A549 (cell line): Measurements from ENCODE around the gene TNFSF15. TPM values are rescaled to one million over a fixed set of nuclear protein-coding genes. Genes with fewer than 3 reads are reported as not detected.

Experiments used
- ATAC-seq, 2 experiments: fragments of 200-7000 bp in 1 of 2; fragments of >200 bp in 1 of 2; cut with Nextera tagmentation in 1 of 2; cut with Tn5 transposase in 1 of 2; 3 replicates each; pipeline versions ENCODE4 v1.8.0 to v1.9.1; 2018 to 2020; ENCODE audit warnings: mild to moderate bottlenecking in 1 of 2, moderate library complexity in 1 of 2
- CTCF ChIA-PET: fragments of 300-600 bp; sonication (Branson Sonifier 250); formaldehyde crosslinking; extraction: SDS; loops from one replicate; lab custom pipeline; 2021; ENCODE audit warnings: antibody characterized with exemption, inconsistent platforms; lab: Yijun Ruan, JAX
- POLR2A ChIA-PET: fragments of 350-600 bp; formaldehyde crosslinking; extraction: SDS; loops from one replicate; lab custom pipeline; 2021; ENCODE audit warnings: antibody characterized with exemption, inconsistent platforms; lab: Yijun Ruan, JAX
- DNase-seq, 2 experiments: peaks; one replicate each; pipeline versions ENCODE4 v3.0.0 to v3.0.0-alpha.2; 2011 to 2016; ENCODE audit warnings: low read depth in 1 of 2, low spot score in 1 of 2
- FAIRE-seq: peaks from 2 replicates; lab custom pipeline; 2011; peaks lifted over from hg19 to GRCh38; lab: Jason Lieb, UNC
- H3K27ac ChIP-seq, 2 experiments: fragments of >200 bp; sonication (Bioruptor Twin); formaldehyde crosslinking; 3 replicates each; pipeline ENCODE4 v1.5.1; 2016 to 2017
- H3K4me1 ChIP-seq: fragments of >200 bp; sonication (Bioruptor Twin); formaldehyde crosslinking; 3 replicates; pipeline ENCODE4 v1.6.1; 2016
- H3K4me2 ChIP-seq: fragments of >200 bp; sonication (Bioruptor Twin); formaldehyde crosslinking; 3 replicates; pipeline ENCODE4 v1.6.1; 2016
- H3K4me3 ChIP-seq: fragments of >200 bp; sonication (Bioruptor Twin); formaldehyde crosslinking; 3 replicates; pipeline ENCODE4 v1.5.1; 2016
- H3K9me3 ChIP-seq: fragments of >200 bp; sonication (Bioruptor Twin); formaldehyde crosslinking; 3 replicates; pipeline ENCODE4 v1.6.1; 2016
- CBX8 ChIP-seq: fragments of 200-600 bp; sonication (generic); IDR thresholded peaks from 2 replicates; pipeline ENCODE4 v1.6.1; 2016
- ESRRA ChIP-seq: fragments of 150-350 bp; IDR thresholded peaks from 2 replicates; pipeline ENCODE4 v1.6.1; 2014; ENCODE audit warnings: mild to moderate bottlenecking, low read length, borderline replicate concordance
- FOXS1 ChIP-seq: fragments of 250-450 bp; sonication (Bioruptor Pico); IDR thresholded peaks from 2 replicates; pipeline ENCODE4 v1.5.0; 2020; ENCODE audit warnings: mild to moderate bottlenecking, moderate library complexity
- GATA3 ChIP-seq: IDR thresholded peaks from 2 replicates; pipeline ENCODE4 v1.6.1; 2012; ENCODE audit warnings: borderline replicate concordance
- HEYL ChIP-seq: fragments of 250-450 bp; sonication (Bioruptor Pico); IDR thresholded peaks from 2 replicates; pipeline ENCODE4 v1.8.0; 2021; ENCODE audit warnings: mild to moderate bottlenecking, moderate library complexity
- HOXA7 ChIP-seq: fragments of 250-450 bp; sonication (Bioruptor Pico); IDR thresholded peaks from 2 replicates; pipeline ENCODE4 v1.5.0; 2020; ENCODE audit warnings: mild to moderate bottlenecking, moderate library complexity
- HOXB5 ChIP-seq: fragments of 250-450 bp; sonication (Bioruptor Pico); IDR thresholded peaks from 2 replicates; pipeline ENCODE4 v1.5.0; 2020; ENCODE audit warnings: mild to moderate bottlenecking, moderate library complexity
- JUN ChIP-seq, 2 experiments: fragments of >200 bp; sonication (Bioruptor Twin); formaldehyde crosslinking; IDR thresholded peaks; 2 replicates in 1 of 2; 3 replicates in 1 of 2; pipeline ENCODE4 v1.6.1; 2016 to 2017
- MYC ChIP-seq: IDR thresholded peaks from 2 replicates; pipeline ENCODE4 v1.6.1; 2012; ENCODE audit warnings: mild to moderate bottlenecking, inconsistent platforms, low read length, improper control_type of control experiment, borderline replicate concordance
- NPAS2 ChIP-seq: fragments of 250-450 bp; sonication (Bioruptor Pico); IDR thresholded peaks from 2 replicates; pipeline ENCODE4 v1.8.0; 2022; ENCODE audit warnings: mild to moderate bottlenecking, moderate library complexity, borderline replicate concordance
- PHF8 ChIP-seq: fragments of 200-600 bp; sonication (generic); IDR thresholded peaks from 2 replicates; pipeline ENCODE4 v1.6.1; 2016; ENCODE audit warnings: low read depth, mild to moderate bottlenecking, antibody characterized with exemption, moderate library complexity, borderline replicate concordance
- RCOR1 ChIP-seq: fragments of 150-350 bp; IDR thresholded peaks from 2 replicates; pipeline ENCODE4 v1.6.1; 2014; ENCODE audit warnings: antibody characterized with exemption, low read length, low read depth
- RNF2 ChIP-seq: fragments of 200-600 bp; sonication (generic); IDR thresholded peaks from 2 replicates; pipeline ENCODE4 v1.6.1; 2016; ENCODE audit warnings: low read depth, mild to moderate bottlenecking, antibody characterized with exemption, moderate library complexity, borderline replicate concordance
- SMC3 ChIP-seq: fragments of >200 bp; sonication (Bioruptor Twin); formaldehyde crosslinking; IDR thresholded peaks from 3 replicates; pipeline ENCODE4 v1.6.1; 2018; ENCODE audit warnings: inconsistent platforms
- SREBF2 ChIP-seq: fragments of 450-650 bp; IDR thresholded peaks from 2 replicates; pipeline ENCODE4 v1.6.1; 2014; ENCODE audit warnings: mild to moderate bottlenecking, moderate library complexity
- TFCP2L1 ChIP-seq: fragments of 250-450 bp; sonication (Bioruptor Pico); IDR thresholded peaks from 2 replicates; pipeline ENCODE4 v1.5.0; 2021; ENCODE audit warnings: mild to moderate bottlenecking
- TP53 ChIP-seq: fragments of 250-450 bp; sonication (Bioruptor Pico); IDR thresholded peaks from 2 replicates; pipeline ENCODE4 v1.5.0; 2021; ENCODE audit warnings: mild to moderate bottlenecking, moderate library complexity
- WGBS: methylation state at CpG from one replicate; pipeline ENCODE4 v1.1.6; 2017; ENCODE audit errors: missing lambda C conversion rate; 5-methylcytosine and 5-hydroxymethylcytosine counted together
- polyA plus RNA-seq, 4 experiments: library from polyadenylated mRNA; depleted of rRNA in 3 of 4; stranded (reverse); fragments of >200 nt; fragmentation: RNase III in 1 of 4; extraction: RNeasy Plus Mini Kit Qiagen cat#74134 plus additional on column Dnase treatment in 1 of 4; gene quantifications; 2 replicates in 3 of 4; 3 replicates in 1 of 4; pipeline ENCODE4 v1.2.3, GENCODE V29; 2011 to 2017
- TF ChIP-seq, protein P1 (sequence below): fragments of 200-600 bp; sonication (generic); IDR thresholded peaks from 2 replicates; pipeline ENCODE4 v1.6.1; 2016; ENCODE audit warnings: antibody characterized with exemption, mild to moderate bottlenecking, moderate library complexity
- TF ChIP-seq, protein P2 (sequence below): fragments of 450-650 bp; IDR thresholded peaks from 2 replicates; pipeline ENCODE4 v1.6.1; 2014; ENCODE audit warnings: antibody characterized with exemption
- TF ChIP-seq, protein P3 (sequence below): fragments of >200 bp; sonication (Bioruptor Twin); formaldehyde crosslinking; IDR thresholded peaks from 2 replicates; pipeline ENCODE4 v1.6.1; 2016
- TF ChIP-seq, protein P4 (sequence below): IDR thresholded peaks from 2 replicates; pipeline ENCODE4 v1.6.1; 2012

TNFSF15 gene
- polyA plus RNA-seq, 2 of the 4 experiments (the other 2 are of a cell fraction): 2.8 to 5.6 TPM

DNA sequence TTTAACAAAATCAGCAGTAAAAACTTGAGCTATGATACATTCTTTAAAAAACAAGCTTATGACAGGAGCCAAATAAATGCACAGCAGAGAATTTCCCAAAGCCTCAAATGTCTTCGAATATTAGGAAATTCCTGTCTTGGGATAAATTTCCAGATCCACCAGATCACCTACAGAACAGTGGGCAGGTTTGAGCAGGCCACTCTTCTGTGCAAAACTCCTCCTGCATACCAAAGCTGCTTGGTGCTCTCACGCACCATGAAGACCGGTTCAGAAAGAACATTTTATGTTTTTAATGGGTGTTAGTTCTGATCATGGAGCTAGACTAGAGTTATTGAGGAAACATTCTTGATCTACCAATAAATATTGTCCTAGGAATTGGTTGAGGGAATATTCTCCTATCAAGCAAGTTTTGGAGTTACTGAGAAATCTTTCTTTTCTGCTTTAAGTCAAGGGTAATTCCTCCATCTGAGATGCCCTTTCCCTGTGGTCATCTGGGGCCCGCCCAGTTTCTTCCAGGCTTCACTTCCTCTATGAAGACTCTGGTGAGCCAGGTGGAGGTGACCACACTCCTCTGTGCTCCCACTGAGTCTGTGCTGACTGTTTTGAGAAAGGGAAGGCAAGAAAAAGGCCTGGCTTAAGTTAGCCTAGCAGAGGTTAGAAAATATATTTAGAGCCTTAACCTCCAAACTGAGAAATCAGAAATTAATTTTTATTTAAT is 17.9 kb downstream of the TNFSF15 start (continued):
- TF ChIP-seq, protein P1, sequence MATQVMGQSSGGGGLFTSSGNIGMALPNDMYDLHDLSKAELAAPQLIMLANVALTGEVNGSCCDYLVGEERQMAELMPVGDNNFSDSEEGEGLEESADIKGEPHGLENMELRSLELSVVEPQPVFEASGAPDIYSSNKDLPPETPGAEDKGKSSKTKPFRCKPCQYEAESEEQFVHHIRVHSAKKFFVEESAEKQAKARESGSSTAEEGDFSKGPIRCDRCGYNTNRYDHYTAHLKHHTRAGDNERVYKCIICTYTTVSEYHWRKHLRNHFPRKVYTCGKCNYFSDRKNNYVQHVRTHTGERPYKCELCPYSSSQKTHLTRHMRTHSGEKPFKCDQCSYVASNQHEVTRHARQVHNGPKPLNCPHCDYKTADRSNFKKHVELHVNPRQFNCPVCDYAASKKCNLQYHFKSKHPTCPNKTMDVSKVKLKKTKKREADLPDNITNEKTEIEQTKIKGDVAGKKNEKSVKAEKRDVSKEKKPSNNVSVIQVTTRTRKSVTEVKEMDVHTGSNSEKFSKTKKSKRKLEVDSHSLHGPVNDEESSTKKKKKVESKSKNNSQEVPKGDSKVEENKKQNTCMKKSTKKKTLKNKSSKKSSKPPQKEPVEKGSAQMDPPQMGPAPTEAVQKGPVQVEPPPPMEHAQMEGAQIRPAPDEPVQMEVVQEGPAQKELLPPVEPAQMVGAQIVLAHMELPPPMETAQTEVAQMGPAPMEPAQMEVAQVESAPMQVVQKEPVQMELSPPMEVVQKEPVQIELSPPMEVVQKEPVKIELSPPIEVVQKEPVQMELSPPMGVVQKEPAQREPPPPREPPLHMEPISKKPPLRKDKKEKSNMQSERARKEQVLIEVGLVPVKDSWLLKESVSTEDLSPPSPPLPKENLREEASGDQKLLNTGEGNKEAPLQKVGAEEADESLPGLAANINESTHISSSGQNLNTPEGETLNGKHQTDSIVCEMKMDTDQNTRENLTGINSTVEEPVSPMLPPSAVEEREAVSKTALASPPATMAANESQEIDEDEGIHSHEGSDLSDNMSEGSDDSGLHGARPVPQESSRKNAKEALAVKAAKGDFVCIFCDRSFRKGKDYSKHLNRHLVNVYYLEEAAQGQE: no peak
- TF ChIP-seq RCOR1 (no peak), ESRRA (no peak), HOXB5 (no peak)
- TF ChIP-seq, protein P2, sequence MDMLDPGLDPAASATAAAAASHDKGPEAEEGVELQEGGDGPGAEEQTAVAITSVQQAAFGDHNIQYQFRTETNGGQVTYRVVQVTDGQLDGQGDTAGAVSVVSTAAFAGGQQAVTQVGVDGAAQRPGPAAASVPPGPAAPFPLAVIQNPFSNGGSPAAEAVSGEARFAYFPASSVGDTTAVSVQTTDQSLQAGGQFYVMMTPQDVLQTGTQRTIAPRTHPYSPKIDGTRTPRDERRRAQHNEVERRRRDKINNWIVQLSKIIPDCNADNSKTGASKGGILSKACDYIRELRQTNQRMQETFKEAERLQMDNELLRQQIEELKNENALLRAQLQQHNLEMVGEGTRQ: no peak

DNA sequence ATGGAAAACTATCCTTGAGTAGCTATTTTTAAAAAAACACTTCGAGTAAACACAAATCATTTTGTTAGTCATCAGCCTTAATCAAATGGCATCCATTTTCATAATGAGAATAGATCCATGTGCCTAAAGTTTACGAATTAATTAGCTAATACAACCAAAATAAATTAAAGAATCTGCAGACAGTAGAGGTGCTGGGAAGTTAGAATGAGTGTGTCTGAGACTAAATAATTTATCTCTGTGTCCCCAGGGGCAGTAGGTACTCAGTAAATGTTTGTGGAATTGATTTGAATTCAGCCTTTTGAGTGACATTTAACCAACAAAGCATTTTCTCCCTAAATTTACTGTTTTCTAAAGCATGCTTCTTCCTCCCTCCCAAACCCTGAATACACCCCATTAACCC is 18.6 kb downstream of the TNFSF15 start:
- H3K4me1 ChIP-seq: peaks cover 5% of the 10 kb centered on the region; the same call in 2 of the 3 replicates
- TF ChIP-seq GATA3 (no peak), CBX8 (no peak), HOXB5 (no peak), TFCP2L1 (CRISPR knock-in tag) (no peak), RNF2 (no peak), NPAS2 (CRISPR knock-in tag) (no peak), MYC (no peak), HEYL (no peak), TP53 (CRISPR knock-in tag) (no peak), JUN (IDR thresholded peaks at IDR 0.05) (no peak), FOXS1 (CRISPR knock-in tag) (no peak), SREBF2 (no peak), SMC3 (no peak), HOXA7 (CRISPR knock-in tag) (no peak), PHF8 (no peak)
- TF ChIP-seq, protein P2: no peak
- TF ChIP-seq, protein P3, sequence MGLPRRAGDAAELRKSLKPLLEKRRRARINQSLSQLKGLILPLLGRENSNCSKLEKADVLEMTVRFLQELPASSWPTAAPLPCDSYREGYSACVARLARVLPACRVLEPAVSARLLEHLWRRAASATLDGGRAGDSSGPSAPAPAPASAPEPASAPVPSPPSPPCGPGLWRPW: no peak
- TF ChIP-seq, protein P4, sequence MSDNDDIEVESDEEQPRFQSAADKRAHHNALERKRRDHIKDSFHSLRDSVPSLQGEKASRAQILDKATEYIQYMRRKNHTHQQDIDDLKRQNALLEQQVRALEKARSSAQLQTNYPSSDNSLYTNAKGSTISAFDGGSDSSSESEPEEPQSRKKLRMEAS: no peak
- TF ChIP-seq, all 56 proteins: peak for 0
- FAIRE-seq (no peak), DNase-seq (no peak), ATAC-seq (no peak)
- POLR2A ChIA-PET: no interaction called here
- Histone ChIP-seq H3K9me3 (no peaks in the 10 kb centered on the region), H3K4me2 (no peak overlapping the region), H3K27ac (no peak overlapping the region), H3K4me3 (no peak overlapping the region)
- CTCF ChIA-PET: interaction anchor here (1.3 to 1.7 kb wide), 2 partner anchors 12 to 106 kb away, joined by 3 to 4 read pairs; no protein-coding TSS in a partner anchor
- 49% methylated on average over 2 of the region's 2 CpGs for WGBS
